GM20431 (cell line): ENCODE measurements around the gene ADGRB2.

Source experiments
- in situ Hi-C: fragments of 300-500 bp; cut with MseI, MboI; formaldehyde crosslinking; loops from one replicate; pipeline ENCODE4 v1.15.0; 2020; ENCODE audit warnings: low sequenced_read_pairs; ENCODE audit not compliant: unreplicated experiment

Gene ADGRB2

DNA sequence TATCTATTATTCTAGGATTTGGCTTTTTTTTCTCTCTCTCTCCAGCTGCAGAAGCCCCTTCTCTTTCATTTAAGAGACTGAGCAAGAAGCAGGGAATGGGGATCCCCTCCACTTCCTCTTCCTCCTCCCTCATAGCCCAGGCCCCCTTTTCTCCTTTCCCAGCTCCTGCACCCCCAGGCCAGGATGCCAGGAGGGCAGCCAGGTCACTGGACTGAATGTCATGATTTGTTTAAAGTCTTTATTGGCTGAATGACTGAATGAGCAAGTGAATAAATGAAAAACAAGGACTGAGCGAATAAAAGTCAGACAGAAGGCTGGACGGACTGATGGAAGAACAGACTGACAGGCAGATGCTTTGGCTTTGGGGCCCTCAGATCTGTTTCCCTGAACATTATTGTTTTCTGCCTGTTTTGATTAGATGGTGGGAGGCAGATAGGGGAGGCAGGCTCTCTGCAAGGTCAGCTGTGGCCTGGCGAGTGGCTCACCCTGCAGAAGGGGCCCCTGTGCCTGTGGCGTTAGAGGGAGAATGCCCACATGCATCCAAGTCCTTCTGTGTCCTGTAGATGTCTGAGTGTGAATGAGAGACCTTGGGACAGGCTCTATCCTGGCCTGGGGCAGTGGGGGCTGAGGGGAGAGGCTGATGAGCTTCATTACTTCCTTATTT lies 20.3 kb upstream of the ADGRB2 start:
- in situ Hi-C loops, result loop anchor here (10.0 kb wide), 1 partner anchor 120 kb away; no protein-coding TSS in a partner anchor

GRCh38 chr1:31783846-31784245 lies 19.7 kb upstream of the ADGRB2 start:
- in situ Hi-C loops, result loop anchor here (10.0 kb wide), 1 partner anchor 119 kb away; no protein-coding TSS in a partner anchor

DNA sequence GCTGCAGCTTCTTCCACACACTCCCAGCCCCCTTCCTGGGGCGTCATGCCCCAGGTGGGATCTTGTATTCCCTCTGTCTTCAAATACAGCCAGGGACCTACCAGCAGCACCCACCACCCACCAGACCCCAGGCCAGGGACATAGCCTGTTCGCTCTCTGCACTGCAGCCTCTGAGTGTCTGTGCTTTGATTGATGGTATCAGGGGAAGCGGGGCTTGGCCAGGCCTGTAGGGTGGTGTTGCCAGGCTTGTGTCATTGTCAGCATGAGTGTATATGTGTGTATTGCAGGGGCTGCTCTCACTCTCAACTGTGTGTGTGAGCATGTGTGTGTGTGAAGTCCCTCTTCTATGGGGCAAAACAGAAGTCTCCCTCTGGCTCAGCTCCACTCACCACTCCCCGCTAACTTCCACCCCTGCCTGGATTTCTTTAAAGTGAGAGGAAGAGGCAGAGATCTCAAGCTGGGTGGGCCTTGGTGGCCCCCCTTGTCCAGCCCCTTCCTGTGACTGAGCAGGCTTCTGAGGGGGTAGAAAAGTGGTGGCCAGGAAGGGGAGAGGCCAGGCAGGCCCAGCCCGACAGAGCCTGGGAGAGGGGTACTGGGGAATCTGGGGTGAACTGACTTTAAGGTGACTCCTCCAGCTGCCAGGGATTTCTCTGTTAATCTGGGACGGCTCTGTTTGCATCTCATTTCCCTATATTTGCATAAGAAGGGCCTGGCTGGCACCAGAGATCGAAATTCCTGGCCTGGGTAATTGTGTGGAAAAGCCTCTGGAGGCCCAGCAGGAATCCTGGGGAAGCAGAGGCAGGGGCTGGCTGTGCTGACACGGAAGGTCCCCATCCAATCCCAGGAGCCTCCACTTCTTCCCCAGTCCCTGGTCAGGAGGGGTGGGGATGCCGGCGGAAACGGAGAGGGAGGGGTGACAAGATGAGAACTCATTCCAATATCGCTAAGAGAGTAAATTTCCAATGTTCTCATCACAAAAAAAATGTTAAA lies 18.6 kb upstream of the ADGRB2 start:
- in situ Hi-C loops, result loop anchor here (10.0 kb wide), 1 partner anchor 118 kb away; no protein-coding TSS in a partner anchor

DNA sequence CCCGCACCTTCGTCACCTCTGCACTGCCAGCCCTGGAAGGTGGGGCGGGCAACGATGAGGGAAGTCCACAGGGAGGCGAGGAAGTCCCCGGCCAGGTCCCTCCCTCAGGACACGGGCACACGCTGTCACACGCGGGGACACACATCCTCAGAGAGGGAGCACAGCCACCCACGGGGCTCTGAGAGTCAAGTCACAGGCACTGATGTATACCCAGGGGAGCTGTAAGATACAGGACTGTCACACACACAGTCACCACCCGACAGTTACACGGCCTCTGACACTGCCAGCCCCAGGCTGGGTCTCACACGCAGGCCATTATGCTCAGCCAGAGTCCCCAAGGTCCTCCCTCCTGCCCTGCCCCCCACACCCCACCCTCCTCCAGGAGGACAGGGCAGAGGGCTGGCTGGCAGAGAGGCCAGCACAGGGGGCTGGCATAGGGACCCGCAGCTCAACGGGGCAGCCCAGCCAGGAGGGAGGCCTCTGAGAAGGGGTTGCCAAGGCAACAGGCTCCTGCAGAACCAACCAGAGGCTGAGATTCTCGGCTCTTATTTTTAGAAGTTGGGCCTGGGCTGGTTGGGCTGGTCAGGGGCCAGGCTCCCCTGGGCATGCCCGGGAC lies 17.7 kb upstream of the ADGRB2 start:
- in situ Hi-C loops, result loop anchor here (10.0 kb wide), 1 partner anchor 117 kb away; no protein-coding TSS in a partner anchor

DNA sequence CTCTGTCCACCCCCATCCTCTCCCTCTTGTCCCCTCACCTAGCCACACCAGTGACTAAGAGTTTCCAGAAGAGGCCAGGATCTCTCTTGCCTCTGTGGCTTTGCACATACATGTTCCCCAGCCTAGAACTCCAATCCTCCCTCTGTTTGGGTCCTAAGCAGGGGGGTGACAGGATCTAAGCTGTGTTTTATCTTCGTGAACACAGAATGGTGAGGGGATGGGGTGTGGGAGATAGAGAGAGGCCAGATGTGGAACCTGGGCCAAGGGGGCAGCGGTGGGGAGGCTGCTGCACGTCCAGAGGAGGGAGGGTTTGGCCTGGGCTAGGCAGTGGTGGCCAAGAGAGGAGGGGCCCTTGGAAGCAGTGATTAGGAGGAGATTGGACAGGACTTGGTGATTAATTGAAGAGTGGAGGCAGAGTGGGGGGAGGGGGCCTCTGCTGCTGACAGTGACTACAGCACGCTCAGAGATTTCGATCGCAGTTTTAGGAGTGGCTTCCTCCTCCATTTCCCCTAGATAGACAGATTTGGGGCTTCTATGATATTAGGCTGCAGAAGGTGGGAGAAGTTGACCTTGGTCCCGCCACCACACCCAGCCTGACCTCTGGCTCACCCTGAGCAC lies 17.1 kb upstream of the ADGRB2 start:
- in situ Hi-C loops, result loop anchor here (10.0 kb wide), 1 partner anchor 116 kb away; no protein-coding TSS in a partner anchor

GRCh38 chr1:31780632-31781031 lies 16.5 kb upstream of the ADGRB2 start:
- in situ Hi-C loops, result loop anchor here (10.0 kb wide), 1 partner anchor 116 kb away; no protein-coding TSS in a partner anchor

DNA sequence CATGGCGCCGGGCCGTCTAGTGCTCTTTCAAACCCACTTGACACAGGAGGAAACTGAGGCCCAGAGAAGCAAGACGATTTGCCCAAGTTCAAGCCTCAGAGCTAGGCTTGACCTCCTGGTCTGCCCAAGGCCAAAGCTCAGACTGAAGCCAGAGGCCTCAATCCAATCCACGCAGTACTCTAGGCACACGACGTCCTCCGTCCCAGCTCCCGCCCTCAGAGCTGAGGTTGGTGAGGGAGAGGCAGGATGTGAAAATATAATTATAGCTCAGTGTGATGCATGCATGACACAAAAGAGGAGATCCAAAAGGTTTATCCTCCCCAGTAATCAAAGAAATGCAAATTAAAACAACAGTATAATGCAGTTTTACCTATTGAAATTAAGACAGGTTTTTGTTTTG lies 15.5 kb upstream of the ADGRB2 start:
- in situ Hi-C loops, result loop anchor here (10.0 kb wide), 1 partner anchor 115 kb away; no protein-coding TSS in a partner anchor

DNA sequence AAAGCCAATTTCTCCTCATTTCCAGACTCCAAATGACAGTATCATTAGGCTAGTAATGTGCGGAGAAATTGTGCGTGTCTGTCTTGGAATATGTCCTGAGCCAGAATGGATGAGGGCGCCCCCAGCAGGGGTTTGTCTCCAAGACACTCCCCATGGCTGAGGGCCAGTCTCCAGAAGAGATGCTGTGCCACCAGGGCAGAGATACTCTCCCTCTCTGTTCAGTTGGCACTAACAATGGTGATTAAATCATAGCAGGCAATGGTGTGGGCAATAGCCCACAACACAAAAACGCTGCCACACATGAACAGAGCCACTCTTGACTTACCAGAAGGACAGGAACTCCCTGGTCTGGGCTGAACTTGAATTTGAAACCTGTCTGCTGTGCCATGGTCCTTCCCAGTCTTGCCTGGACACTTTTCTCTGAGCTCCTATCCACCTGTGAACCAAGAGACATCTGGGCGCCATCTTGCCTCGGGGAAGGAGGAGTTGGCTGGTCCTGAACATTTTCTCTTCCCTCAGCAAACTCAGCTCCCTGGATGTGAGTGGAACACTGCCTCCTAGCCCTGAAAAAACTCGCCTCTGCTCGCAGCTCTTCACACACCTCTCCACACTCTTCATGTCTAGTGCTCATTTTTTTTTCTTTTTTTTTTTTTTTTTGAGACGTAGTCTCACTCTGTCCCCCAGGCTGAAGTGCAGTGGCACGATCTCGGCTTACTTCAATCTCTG lies 14.8 kb upstream of the ADGRB2 start:
- in situ Hi-C loops, result no loop called here

- in situ Hi-C loops, result no loop called here
These were observed 12.4 kb upstream of the ADGRB2 start for GRCh38 chr1:31776516-31776915.

DNA sequence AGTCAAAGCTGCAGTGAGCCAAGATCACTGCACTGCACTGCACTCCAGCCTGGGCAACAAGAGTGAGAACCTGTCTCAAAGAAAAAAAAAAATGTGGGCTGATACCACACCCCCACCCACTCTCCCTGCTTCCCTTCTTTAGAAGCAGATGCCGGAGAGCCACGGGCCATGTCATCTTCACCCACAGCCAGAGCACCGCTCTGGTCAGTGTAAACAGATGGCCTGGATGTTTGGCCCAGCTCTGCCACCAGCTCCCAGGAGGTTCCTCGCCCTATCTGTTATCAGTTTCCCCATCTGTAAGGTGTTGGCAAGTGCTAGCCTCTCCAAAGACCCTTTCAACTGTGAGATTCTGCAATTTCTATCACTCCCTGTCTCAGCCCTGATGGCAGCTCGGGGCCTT lies 11.9 kb upstream of the ADGRB2 start:
- in situ Hi-C loops, result no loop called here

GRCh38 chr1:31775210-31775999 lies 11.3 kb upstream of the ADGRB2 start:
- in situ Hi-C loops, result no loop called here

- in situ Hi-C loops, result no loop called here
These were observed 10.4 kb upstream of the ADGRB2 start for GRCh38 chr1:31774495-31774894.

DNA sequence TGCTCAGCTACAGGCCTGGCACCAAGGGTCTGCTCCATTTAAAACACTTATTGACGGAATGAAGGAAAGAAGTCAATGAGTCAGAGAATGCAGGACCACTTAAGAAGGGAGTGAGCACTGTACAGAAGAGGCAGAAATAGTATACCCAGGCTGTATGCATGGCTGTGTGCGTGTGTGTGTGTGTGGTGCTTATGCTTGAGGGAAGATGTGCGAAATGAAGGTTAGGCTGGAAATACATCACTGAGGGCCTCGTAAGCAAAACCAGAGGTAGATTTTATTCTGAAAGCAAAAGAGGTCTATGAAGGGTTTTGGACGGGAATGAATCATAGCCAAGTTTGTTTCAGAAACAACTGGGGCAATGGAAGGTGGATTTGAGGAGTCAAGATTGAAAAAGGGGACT lies 9.7 kb upstream of the ADGRB2 start:
- in situ Hi-C loops, result no loop called here

DNA sequence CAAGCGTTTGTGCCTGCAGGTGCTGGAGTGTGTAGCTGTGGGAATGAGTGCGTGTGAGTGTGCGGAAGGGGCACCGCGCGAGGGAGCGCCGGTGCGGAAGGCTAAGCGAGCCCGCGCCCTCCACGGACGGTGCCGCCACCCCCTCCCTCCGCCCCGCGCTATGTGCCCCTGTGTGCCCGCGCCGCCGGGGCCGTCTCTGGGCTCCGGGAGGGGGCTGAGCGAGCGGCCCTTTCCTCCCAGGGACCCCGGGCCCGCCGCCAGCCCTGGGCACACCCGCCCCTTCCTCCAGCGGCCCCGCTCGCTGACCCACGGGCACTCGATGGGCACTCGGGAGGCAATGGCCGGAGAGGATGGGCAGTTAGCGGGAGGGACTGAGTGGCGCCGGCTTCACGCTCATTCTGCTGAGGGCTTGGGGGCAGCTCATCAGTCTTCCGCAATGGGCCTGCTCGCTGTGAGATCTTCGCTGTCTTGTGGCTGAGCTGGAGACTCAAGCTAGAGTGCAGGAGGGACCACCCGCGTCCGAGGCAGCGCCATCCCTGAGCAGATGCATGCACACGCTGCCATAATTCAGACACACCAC lies 8.6 kb upstream of the ADGRB2 start:
- in situ Hi-C loops, result no loop called here

- in situ Hi-C loops, result no loop called here
These were observed 7.9 kb upstream of the ADGRB2 start for GRCh38 chr1:31771891-31772668.

DNA sequence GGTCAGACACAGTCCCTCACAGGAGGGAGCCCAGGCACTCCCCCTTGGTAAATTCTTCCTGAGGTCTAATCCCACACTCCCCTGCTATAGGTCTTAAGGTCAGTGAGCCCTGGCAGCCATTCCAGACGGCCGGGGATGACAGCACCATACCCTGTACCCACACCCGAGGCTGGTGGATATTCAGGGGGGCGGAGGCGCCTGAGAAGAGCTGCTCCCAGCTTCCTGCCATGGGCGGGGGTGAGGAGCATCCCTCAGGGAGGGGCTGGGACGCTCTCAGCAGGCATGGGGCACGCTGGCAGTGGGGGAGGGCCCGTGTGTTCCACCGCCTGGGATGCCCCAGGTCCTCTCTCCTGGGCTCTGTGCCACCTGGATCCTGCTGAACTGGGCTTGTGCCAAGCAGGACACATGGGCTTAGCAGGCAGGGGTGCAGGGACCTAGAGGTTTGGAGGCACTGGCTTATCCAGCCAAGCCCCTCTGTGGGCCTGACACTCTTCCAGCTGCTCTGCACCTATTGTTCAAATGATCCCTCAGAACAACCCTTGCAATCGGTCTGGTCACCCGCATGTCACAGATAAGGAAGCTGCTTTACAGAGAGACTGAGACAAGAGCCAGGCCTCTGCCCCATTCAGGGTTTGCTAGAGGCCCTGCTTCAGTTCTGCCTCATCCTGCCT lies 5.7 kb upstream of the ADGRB2 start:
- in situ Hi-C loops, result no loop called here
